HG03571 (cell line): Measurements from ENCODE around the gene PDGFC.

Experiments
- ATAC-seq: cut with Tn5 transposase; IDR thresholded peaks from one replicate; pipeline ENCODE4 v1.9.1; 2021; ENCODE audit not compliant: unreplicated experiment

The PDGFC gene

DNA sequence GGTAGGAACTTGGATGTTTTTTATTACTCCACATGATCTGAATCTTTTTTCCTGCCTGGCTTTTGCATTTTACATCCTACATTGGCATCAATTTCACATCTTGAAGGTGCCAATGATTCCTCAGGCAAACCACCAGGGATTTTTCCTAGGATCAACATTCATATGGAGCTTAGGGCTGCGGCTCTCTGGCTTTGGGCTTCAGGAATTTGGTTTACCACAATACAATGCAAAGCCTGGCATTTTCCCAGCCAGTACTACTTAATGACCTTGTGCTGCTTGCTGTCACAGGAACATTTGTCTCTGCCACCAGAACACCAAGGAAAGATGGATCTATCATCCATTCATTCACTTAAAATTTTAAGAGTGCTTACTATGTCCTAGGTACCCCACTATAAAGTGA is 180.7 kb downstream of the PDGFC start:
- no peak for ATAC-seq

DNA sequence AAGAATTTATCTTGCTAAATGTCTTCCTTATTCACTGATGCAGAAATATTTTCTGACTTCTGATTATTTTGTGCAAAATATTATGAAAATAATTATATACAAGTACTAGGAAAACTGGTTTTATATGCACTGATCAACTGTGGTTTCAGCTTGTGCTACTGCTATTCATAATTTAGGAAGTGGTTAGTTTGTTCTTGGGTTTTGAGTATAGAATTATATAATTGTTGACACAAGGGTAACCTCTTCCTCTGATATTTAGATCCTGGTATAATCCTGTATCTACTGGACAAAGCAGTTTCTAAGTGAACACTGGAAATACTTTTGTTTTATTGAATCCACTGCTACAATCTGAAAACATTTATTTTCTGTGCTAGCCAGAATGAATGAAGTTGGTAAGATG is 182.8 kb downstream of the PDGFC start:
- ATAC-seq = no peak

DNA sequence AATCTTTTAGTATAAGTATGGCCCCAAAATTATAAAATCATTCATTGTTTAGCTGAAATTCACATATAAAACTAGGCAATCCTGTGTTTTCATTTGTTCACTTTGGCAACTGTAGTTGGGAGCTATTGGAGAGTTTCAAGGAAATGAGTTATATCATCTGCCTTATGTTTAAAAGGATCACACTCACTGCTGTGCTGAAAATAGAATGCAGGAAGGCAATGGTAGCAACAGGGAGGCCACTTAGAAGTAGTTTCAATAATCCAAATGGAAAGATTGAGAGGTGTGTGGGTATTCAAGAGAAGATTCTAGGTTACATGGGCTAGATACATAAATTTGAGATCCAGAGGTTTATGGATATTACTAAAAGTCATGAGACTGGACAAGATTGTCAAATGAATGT is 184.9 kb downstream of the PDGFC start:
- ATAC-seq = no peak

DNA sequence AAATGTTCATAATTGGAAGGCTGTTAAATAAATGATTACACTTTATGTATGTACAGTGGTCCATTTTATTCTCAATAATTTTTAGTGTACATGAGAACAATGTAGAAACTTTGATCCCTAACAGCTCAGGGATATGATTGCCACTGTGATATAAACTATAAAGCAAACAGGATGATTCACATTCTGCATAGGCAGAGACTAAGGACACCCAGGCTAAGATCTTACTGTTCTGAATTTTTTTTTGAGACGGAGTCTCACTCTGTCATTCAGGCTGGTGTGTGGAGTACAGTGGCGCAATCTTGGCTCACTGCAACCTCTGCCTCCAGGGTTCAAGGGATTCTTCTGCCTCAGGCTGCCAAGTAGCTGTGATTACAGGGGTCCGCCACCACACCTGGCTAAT is 186.6 kb downstream of the PDGFC start:
- no peak for ATAC-seq

DNA sequence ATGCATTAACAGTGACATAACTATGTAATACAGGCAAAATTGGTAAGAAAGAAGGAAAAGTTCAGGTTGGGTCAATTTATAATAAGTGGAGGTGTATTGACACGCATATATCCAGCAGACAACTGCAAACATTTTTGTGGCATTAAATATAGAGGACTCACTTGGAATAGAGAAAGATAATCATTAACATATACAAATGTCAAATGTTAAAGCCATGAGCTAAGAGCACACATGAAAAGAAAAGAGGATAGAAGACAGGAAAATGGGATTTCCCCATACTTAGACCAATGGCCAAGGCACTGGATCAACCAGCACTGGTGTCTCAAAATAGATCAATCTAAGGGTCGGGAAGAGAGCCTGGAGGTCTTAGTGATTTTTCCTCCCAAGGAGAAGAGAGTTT is 187.6 kb downstream of the PDGFC start:
- ATAC-seq = no peak

DNA sequence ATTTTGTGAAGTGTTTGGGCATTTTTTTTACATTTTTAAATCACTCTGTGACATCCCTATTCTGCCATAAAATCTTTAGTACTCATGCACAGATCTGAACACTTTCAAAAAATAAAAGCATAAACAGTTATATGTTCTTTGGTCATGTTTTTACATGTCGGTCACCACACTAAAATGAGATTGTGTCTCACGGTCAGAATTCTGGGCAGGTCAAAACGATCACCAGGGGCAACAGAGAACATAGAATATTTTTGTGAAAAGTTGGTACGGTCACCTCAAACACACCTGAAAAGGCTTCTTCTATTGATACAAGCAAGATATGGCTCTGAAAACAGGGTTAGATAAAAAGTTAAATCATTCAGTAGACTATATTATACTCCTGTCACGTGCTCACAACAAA is 189.1 kb downstream of the PDGFC start:
- ATAC-seq = no peak

DNA sequence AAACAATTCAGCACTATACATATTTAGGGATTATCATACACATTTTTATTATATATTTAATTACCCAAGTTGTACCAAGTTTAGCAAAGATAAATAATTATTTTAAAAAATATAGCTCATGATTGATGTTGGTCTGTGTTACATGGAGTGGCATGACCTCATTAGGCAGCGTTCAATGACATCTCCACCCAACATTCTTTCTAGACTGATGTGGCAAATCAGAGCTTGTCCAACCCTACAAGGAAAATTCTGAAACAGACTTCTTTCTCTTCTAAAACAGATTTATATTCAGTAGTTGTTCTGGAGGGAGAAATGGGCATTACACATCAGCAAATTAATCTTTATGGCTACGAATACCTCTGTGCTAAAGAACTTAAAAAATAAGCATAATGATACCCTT is 189.7 kb downstream of the PDGFC start:
- no peak for ATAC-seq

DNA sequence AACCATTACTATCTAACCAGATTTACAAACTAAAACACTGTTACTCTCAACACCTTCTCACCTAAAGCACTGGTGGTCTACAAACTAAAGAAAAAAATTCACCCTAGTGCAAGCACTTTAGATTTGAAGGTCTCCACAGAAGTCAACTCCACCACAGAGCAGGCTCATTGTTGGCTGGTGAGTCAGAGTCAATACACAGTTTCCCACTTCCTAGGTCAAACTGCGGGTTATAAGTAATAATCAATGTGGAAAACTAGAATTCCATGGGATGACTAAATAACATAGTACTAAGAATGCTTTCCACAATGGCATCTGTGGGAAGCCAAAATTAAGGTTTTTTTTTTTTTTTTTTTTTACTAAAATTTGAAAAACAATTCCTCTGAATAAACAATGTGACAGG is 191.8 kb downstream of the PDGFC start:
- no peak for ATAC-seq

DNA sequence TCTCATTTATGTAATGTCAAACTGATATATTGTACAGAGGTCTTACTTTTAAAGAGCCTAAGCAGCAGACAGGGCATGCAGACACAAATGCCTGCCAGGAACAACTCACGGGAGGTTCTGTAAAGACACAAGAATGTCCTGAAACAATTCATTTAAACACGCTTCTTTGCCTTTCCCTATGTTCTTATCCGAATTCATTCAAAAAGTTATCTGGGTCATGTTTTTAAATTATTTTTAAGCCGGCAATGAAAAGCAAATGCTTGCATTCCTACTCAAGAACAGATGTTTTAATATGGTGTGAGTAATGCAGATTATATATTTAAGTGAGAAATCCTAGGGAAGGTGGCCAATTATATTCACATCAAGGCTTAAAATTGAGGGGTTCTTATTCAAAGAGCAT is 192.6 kb downstream of the PDGFC start:
- ATAC-seq = no peak

DNA sequence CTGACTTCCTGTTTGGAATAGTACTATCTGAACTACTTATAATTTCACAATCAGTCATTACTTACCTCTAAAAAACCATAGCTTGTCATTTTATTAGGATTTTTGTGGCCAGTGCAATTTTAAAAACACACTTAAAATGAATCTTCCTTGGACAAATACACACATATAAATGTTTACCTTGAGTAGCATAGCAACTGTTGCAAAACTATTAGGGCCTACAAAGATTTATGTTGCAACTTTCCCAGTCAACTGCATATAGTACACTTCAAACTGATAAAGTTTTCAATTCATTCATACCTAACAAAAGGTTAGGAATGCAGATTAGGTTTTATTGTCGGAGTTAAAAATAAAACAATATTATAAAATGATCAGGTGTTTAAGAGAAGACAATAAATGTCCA is 193.0 kb downstream of the PDGFC start:
- ATAC-seq = no peak

DNA sequence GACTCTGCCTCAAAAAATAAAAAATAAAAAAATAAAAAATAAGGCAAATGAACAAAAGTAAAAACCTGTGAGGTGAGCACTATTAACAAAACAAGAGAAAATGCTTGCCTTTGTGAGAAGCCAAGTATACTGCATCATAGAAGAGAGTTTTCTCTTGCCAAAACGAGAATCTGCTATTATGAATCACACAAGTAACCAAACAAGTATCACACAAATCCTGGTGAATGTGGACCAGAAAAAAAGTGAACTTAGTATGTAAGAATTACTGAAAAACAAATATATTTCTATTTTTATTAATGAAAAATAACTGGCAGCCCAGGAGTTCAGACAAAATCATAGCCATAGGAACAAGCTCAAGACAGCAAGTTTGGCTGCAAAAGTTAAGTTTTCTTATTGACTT is 193.5 kb downstream of the PDGFC start:
- ATAC-seq = no peak

DNA sequence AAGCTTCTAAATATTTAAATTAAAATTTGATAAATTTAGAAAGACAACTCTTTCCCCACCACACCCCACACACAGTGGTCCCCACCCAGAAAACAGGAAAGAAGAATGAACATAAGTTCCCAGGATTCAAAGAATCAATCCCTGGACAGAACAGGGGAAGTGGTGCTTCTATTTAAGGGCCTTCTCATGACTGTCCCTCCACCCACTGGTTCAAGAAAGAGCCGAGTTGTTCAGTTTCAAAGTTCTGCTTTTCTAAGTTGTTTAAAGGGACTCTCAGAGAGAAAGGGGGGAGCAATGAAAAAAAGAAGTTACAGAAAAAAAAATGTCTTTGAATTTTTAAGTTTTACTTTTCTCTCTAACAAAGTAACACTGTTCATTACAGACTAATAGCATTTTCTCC is 195.8 kb downstream of the PDGFC start:
- ATAC-seq = no peak

DNA sequence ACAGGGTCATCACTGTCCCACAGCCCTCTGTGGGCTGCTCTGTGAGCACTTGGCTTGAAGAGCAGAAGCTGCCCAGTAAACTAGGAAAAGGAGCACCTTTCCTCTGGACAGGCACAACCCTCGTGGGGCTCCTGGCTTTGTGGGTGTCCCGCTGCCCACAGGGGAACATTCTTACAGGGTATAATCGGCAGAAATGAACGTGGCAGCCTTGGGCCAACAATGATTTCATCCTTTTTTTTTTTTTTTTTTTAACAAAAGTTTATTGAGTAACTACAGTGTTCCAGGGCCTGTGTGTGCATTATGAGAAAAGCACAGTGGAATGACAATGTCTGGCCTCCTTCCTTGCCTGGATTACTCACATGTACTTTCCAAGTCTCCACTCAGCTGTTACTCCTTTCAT is 197.2 kb downstream of the PDGFC start:
- ATAC-seq = no peak

DNA sequence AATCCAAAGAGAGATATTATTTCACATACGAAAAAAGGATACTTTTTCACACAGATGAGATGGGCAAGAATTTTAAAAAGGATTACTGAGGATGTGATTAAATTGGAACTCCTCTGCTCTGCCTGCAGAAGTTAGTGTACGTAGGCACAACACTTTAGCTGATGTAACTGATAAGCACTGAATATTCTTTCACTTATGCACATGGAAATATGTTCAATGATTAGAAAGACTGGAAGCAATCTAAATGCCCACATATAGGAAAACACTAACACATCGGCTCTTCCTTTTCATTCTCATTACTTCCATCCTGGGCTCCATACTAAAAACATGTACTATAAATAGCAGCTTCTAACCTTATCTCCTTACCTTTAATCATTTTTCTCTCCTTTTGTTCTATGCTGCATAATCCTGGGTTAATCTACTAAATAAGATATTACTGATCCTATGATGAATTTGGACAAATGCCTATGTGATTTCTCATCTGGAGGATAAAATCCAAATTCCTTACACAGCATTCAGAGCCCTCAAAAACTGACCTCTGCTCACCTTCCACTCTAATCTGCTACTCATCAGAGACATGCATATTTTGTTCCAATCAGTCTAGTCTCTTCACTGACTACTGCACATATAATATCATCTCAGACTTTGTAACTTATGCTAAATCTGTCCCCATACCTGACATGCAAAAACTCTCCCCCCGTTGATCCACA is 197.8 kb downstream of the PDGFC start:
- ATAC-seq = no peak

DNA sequence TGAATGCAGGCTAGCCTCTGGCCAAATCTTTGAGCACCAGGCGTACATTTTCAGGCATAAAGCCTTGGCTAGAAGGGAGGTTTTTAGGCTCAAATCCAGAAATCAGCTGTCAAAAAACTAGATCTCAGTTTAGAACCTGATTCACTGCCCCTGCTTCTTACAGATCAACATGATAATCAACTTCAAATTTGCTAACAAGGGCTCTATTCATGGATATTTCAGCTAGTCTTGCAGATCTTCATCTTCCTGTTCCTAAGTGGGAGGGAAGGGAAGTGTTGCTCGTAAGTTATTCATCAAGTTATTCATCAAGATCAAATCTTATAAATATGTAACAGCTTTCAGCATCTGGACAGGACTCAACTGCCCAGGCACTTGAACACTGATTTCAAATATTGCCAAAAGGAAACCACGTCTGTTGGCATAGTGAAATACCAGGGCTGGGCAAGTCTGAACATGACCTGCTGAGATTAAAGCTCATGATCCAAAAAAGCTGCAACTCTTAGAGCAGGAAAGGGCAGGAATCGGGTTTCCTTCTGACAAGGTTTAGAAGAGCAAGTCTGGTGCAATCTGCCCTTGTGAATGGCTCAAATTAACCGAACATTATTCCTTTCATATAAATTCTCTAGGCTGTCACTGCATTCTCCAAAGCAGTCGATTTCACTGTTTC is 200.3 kb downstream of the PDGFC start:
- no peak for ATAC-seq

DNA sequence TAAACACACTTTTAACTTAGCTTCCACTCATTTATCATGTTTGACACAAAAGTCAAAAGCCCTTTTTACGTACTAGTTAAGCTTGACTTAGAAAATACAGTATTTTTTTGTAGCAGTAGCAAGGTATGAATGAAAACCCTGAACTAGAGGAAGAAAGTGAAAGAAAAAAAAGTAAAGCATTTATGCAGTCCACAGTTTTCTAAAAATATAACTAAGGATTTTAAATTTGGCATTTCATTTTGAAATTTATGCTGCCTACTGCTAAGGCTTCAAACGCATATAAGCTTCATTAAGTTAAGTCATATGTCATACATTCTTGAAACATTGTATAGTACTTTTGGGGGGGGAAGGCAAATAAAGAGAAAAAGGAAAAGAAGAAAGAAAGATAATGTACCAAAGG is 201.5 kb downstream of the PDGFC start:
- no peak for ATAC-seq

DNA sequence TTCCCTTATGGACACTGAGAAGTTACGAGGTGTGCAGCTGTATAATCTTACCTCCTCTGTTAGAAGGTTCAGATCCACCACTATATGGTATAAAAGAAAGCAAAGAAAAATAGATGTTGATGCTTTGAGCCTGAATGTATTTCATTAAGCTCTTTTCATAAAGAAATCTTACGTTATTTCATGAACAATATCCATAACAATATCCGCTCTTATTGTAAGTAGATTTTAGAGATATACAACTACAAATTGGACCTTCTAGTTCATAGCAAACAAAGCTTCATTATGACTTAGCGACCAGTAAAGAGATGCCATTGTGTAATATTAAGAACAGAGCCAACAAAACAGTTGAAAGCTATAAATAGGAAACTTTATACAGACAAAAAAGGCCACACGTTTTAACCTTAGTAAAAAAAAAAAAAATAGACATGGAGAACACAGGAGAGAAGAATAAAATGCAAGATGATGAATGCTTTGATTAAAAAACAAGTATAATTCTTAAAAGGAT is 203.6 kb downstream of the PDGFC start:
- ATAC-seq = no peak

DNA sequence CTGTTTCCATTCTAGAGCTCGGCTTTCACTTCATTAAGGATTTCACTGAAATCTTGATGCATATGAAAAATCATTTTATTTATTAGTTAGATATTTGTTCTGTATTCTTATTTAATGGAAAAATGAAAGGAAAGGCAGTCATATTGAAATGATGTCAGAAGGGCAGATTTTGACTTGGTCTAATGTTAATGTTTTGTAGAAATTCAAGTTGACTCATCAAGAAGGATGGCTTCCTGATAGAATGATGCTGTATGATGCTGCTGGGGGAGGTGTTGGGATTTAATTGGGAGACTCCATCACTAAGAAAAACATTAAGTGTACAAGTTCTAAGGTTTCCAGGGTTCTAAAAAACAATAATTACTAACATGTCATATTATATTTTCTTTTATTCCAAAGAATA is 204.8 kb downstream of the PDGFC start:
- ATAC-seq = no peak

DNA sequence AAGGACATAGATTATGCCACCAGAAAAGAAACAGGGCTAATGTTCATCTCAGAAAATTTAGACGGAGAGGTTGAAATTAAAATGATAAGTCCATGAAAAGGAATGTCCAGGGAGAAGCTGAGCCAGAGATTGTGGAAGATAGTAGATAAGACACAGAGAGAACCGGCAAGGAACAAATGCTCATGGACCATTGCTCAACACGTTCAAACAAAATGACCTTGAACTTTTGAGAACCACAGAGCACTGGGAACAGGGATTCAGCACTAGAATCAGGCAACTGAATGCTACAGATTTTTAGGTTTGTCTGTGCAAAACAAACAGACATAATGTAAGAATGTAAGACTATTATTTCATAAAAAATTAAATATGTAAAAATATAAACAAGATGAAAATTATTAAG is 206.3 kb downstream of the PDGFC start:
- no peak for ATAC-seq

DNA sequence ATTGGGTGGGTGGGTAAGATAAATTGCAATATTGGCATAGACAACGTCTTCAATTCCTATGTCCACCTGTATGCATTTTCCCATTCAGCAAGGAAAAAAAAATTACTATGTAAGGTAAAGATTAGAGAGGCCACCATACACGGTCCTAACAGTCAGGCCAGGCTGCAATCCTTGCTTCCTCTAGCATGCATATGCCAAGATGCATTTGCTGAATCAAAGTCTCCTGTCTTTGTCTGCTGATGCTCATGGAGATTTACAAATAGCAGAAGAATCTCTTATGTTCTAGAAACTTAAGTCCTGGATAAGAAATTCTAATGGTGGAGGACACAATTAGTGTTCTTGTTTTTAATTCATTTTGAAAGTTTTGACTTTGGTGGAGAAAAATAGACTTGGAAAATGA is 206.8 kb downstream of the PDGFC start:
- no peak for ATAC-seq

DNA sequence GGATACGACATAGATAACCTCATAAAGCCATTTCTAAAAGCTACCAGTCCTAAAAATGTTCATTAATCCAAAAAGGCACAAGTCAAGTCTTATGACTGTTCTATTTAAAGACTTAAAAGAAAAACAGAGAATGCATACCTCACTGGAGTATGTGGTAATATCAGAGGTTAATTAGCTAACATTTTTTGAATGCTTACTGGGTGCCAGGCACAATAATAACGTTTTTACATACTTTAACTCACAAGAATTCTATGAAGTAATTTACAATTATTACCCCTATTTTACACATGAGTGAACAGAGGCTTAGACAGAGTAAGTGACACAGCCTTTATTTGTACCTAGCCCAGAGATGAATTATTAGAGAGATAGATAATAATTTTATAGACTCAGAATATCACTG is 207.5 kb downstream of the PDGFC start:
- ATAC-seq = no peak

DNA sequence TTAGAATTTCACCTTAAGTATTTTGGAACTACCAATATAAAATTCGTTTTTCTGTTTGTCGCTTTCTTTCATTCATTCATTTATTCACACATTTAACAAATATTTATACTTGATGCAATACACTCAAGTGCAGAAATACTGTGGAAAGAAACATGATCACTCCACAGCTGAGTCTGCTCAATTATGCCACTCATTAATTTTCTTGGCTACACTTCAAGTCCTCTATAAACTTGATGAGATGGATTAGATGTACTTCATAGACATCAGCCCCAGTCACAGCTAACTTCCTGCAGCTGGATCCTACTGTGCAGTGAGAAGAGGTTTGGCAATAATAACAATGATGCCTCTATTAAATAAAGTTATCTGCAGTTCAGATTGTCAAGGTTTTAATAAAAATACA is 208.1 kb downstream of the PDGFC start:
- ATAC-seq = no peak

DNA sequence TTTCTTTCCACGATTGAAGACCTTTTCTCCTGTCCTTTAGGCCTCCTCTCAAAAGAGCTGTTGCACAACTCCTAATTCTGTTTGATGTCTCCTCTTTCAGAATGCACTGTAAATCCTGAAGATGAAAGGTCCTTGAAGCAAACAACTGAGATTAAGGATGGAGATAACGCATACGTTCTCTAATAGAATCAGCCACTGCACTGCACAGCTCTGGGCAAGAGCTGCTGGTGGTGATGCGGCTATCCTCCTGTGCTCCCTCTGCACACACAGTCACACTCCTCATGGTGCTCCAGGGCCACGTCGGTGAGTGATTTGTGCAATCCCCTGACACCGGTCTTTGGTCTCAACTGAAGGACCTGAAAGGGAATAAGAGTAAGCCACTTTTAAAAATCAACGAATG is 208.7 kb downstream of the PDGFC start:
- no peak for ATAC-seq
